ENCODE results near the gene SRD5A1. TPM values are rescaled to one million over a fixed set of nuclear protein-coding genes. Genes with fewer than 3 reads are reported as not detected.

The SRD5A1 gene, protein sequence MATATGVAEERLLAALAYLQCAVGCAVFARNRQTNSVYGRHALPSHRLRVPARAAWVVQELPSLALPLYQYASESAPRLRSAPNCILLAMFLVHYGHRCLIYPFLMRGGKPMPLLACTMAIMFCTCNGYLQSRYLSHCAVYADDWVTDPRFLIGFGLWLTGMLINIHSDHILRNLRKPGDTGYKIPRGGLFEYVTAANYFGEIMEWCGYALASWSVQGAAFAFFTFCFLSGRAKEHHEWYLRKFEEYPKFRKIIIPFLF
- total RNA-seq (2014; rRNA removed): 18.7 and 39.6 TPM in 2 replicates
- percentile 60 among the genes with signal in this experiment for Bru-seq, nascent RNA
- percentile 62 among the genes with signal in this experiment for BruChase-seq, experiment 1, labeled RNA remaining after a 6-hour chase
- BruChase-seq, experiment 2, labeled RNA remaining after a 2-hour chase: percentile 70 among the genes with signal in this experiment
- long read RNA-seq, full-length matches to known transcripts: 17 of 30 reads
- long read RNA-seq, partial matches to known transcripts: 4 of 30 reads
- long read RNA-seq, other reads (novel, unspliced or antisense): 9 of 30 reads

DNA sequence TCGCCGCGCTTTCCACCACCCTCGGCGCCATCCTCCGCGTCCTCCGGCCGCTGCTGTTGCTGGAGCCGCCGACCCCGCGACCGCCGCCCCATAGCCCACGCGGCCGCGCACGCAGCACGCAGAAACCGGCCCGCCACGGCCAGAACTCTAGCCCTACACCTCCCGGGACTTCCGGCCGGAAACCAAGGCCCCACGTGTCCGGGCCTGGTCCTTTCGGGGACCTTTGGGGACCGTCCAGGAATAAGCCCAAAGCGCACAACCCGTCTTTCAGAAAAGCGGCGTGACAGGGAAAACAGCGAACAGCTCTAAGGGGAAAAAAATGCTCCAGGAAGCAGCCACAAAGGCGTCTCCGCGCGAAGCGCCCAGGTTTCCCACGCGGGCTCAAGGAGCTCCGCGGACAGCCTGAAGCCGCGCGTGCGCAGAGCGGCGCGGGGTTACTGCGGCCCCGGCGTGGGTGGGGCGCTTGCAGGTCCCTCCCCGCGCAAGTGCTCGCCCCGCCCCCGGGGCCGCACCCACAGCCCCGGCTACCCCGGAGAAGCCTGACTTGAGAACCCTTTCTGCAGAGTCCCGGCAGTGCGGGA, at the start of gene SRD5A1, which contains the start of gene NSUN2:
TSS of gene SRD5A1 (plus strand) at position 553 of the 581 bp plus-strand sequence. CDS start 137 bp downstream, outside the sequence.
TSS of gene NSUN2 (minus strand) at position 157 of the 581 bp plus-strand sequence. CDS start at position 92, 65 bp downstream.
- peaks cover 39% of the 10 kb centered on the region for H3K36me3 ChIP-seq (ENCODE audit: low read depth, low read length)
- no TSS peak for BruUV-seq (replicated peaks)
- H3K9ac ChIP-seq (ENCODE audit: low read length): peak within 1 kb of the TSS; percentile 91
- no peaks in the 10 kb centered on the region for H3K9me2 ChIP-seq (replicated peaks; ENCODE audit: low read length)
- H3F3A ChIP-seq (ENCODE audit: low read length, unreplicated experiment): no peaks in the 10 kb centered on the region
- TF ChIP-seq EZH2 (IDR thresholded peaks at IDR 0.05; ENCODE audit: low read length, unreplicated experiment): no peak
- no peak for TF ChIP-seq EZH2phosphoT487 (IDR thresholded peaks at IDR 0.05; ENCODE audit: borderline replicate concordance, low read length)
- TF ChIP-seq, protein P1, sequence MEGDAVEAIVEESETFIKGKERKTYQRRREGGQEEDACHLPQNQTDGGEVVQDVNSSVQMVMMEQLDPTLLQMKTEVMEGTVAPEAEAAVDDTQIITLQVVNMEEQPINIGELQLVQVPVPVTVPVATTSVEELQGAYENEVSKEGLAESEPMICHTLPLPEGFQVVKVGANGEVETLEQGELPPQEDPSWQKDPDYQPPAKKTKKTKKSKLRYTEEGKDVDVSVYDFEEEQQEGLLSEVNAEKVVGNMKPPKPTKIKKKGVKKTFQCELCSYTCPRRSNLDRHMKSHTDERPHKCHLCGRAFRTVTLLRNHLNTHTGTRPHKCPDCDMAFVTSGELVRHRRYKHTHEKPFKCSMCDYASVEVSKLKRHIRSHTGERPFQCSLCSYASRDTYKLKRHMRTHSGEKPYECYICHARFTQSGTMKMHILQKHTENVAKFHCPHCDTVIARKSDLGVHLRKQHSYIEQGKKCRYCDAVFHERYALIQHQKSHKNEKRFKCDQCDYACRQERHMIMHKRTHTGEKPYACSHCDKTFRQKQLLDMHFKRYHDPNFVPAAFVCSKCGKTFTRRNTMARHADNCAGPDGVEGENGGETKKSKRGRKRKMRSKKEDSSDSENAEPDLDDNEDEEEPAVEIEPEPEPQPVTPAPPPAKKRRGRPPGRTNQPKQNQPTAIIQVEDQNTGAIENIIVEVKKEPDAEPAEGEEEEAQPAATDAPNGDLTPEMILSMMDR (conservative IDR thresholded peaks at IDR 0.05; ENCODE audit: low read depth, low read length): no peak
- no peaks in the 10 kb centered on the region for H3K9me3 ChIP-seq (ENCODE audit: low read length)
- peak within 1 kb of the TSS; percentile 84 for H3K4me2 ChIP-seq (ENCODE audit: low read length)
- H2AFZ ChIP-seq (ENCODE audit: low read length): peak within 1 kb of the TSS; percentile 84
- peak within 1 kb of the TSS; percentile 77 for H3K4me3 ChIP-seq (ENCODE audit: low read length)
- H3K79me2 ChIP-seq (ENCODE audit: low read length): peaks cover 95% of the 10 kb centered on the region
- peak within 1 kb of the TSS; percentile 79 for H3K27ac ChIP-seq (ENCODE audit: low read length)
- H3K27me3 ChIP-seq (ENCODE audit: low read length): no peaks in the 10 kb centered on the region
- H3K4me1 ChIP-seq (ENCODE audit: insufficient read depth, low read length): peaks cover 25% of the 10 kb centered on the region
- intact Hi-C loops (cut with micrococcal nuclease): loop anchor here (1.0 to 2.0 kb wide), 3 partner anchors 72 to 112 kb away; partner anchors contain the start of gene TENT4A
- DNase-seq (peak; percentile 99), ATAC-seq (peak; percentile 82)
- ChIA-PET POLR2A (ENCODE audit: unreplicated experiment) (interaction anchor here (0.6 to 0.7 kb wide), 3 partner anchors 134 to 1244 kb away, joined by 3 to 6 read pairs (median 3); no protein-coding TSS in a partner anchor), CTCF (interaction anchor here (0.6 kb wide), 1 partner anchor 79 kb away, joined by 5 read pairs; no protein-coding TSS in a partner anchor)
- H4K20me1 ChIP-seq (ENCODE audit: low read length): peaks cover 49% of the 10 kb centered on the region

DNA sequence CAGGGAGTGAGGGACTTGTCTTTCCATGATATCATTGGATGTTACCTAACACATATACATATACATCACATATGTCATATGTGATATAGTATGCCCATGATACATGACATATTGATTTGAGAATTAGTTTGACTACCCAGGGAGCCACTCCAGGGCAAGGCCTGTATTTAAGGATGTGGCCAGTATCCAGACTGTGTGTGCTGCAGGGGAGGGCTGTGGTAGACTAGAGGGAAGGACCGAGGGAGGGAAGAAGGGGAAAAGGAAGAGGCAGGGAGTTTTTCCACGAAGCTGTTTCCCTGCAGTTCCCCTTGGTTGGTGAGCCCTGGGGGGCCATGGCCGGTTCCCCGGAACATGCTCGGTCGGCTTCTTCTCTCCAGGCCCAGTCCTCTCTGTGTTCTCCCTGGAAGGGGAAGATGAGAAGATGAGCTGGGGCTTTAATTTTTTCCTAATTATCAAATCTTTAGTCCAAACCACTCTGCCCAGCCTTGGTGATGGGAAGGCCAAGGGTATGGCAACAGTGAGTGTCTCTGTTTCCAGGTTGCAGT, 49.1 kb upstream of the SRD5A1 start:
- no peak overlapping the region for H3K4me3 ChIP-seq (ENCODE audit: low read length)
- CTCF ChIA-PET: no interaction called here

More for the DNA sequence above, 49.1 kb upstream of the SRD5A1 start:
- no peaks in the 10 kb centered on the region for H3K4me1 ChIP-seq (ENCODE audit: insufficient read depth, low read length)
- H3K9me2 ChIP-seq (replicated peaks; ENCODE audit: low read length): no peaks in the 10 kb centered on the region
- no peaks in the 10 kb centered on the region for H3K9me3 ChIP-seq (ENCODE audit: low read length)
- BruUV-seq (replicated peaks): no TSS peak
- H3K4me2 ChIP-seq (ENCODE audit: low read length): no peak overlapping the region
- TF ChIP-seq EZH2phosphoT487 (IDR thresholded peaks at IDR 0.05; ENCODE audit: borderline replicate concordance, low read length) (no peak), EZH2 (IDR thresholded peaks at IDR 0.05; ENCODE audit: low read length, unreplicated experiment) (no peak)
- TF ChIP-seq, protein P1 (conservative IDR thresholded peaks at IDR 0.05; ENCODE audit: low read depth, low read length): no peak
- H3K79me2 ChIP-seq (ENCODE audit: low read length): no peaks in the 10 kb centered on the region
- no peak overlapping the region for H3K27ac ChIP-seq (ENCODE audit: low read length)
- H2AFZ ChIP-seq (ENCODE audit: low read length): no peak overlapping the region
- no peaks in the 10 kb centered on the region for H3F3A ChIP-seq (ENCODE audit: low read length, unreplicated experiment)
- intact Hi-C loops (cut with micrococcal nuclease): no loop called here
- no peak for ATAC-seq
- H4K20me1 ChIP-seq (ENCODE audit: low read length): no peaks in the 10 kb centered on the region
- H3K36me3 ChIP-seq (ENCODE audit: low read depth, low read length): no peaks in the 10 kb centered on the region
- POLR2A ChIA-PET (ENCODE audit: unreplicated experiment): no interaction called here
- H3K27me3 ChIP-seq (ENCODE audit: low read length): peaks cover 41% of the 10 kb centered on the region
- no peak for DNase-seq
- H3K9ac ChIP-seq (ENCODE audit: low read length): no peak overlapping the region
